GM12874 (cell line): ENCODE measurements around the gene THADA.

Experiments used
- CTCF ChIP-seq: IDR thresholded peaks from 2 replicates; pipeline ENCODE4 v1.5.1; 2011; ENCODE audit warnings: low read depth, mild to moderate bottlenecking, control low read depth, low read length, moderate library complexity; ENCODE audit not compliant: insufficient read depth

Gene THADA

GRCh38 chr2:43475922-43476321 lies 119.9 kb downstream of the THADA start:
- TF ChIP-seq CTCF: no peak

- no peak for TF ChIP-seq CTCF
Measured at GRCh38 chr2:43475137-43475846, 120.5 kb downstream of the THADA start.

GRCh38 chr2:43474273-43474672 lies 121.6 kb downstream of the THADA start:
- no peak for TF ChIP-seq CTCF

- no peak for TF ChIP-seq CTCF
Measured at GRCh38 chr2:43473767-43474166, 122.1 kb downstream of the THADA start.

GRCh38 chr2:43472527-43473194 lies 123.2 kb downstream of the THADA start:
- TF ChIP-seq CTCF: no peak

GRCh38 chr2:43469713-43470112 lies 126.1 kb downstream of the THADA start:
- TF ChIP-seq CTCF: no peak

- no peak for TF ChIP-seq CTCF
Measured at GRCh38 chr2:43469094-43469493, 126.7 kb downstream of the THADA start.
